ENCODE results near the gene EPYC. TPM values are rescaled to one million over a fixed set of nuclear protein-coding genes. Genes with fewer than 3 reads are reported as not detected.

The EPYC gene
- total and polyA plus RNA-seq, 10 of the 15 experiments (the other 5 are each of a cell fraction or from before 2014, with no cell fraction given) = not detected

DNA sequence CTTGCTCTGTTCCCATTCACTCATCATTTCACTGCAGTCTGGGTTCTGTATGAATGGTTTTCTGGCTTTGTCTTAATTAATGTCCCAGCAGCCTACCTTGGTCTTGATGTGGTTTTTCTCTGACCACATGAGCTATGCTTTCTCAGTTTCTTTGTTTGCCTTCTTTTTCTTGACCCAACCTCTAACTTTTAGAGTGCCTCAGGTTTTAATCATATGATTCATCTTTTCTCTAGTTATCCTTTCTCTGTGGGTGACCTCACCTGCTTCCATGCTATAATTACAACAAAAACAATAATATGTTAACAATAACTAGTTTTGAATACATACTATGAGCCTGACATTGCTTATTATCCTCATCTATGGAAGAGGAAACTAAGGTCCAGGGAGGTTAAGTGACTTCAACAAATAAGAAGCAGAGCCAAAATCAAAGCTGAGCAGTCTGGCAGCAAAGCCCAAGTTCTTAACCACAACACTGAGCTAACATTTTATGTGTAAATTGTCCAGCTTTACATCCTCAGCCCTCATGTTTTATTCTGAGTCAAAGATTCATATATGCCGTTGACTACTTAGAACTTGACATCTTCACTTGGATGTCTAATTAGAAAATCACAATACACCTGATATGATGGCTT, 4.7 kb upstream of the EPYC start (continued):
- TF ChIP-seq SUPT20H (IDR thresholded peaks at IDR 0.05; ENCODE audit: borderline replicate concordance, control insufficient read depth, low read depth, low read length) = no peak
- no peak for TF ChIP-seq PAX8 (IDR thresholded peaks at IDR 0.05)
- TF ChIP-seq CEBPB (IDR thresholded peaks at IDR 0.05; ENCODE audit: borderline replicate concordance in 1 of 2, low read depth in 2 of 2, low read length in 2 of 2) = no peak
- no peak for TF ChIP-seq PBX3 (IDR thresholded peaks at IDR 0.05; ENCODE audit: insufficient replicate concordance, low read depth, low read length)
- TF ChIP-seq HDAC2 (IDR thresholded peaks at IDR 0.05) = no peak
- no peak for TF ChIP-seq ESRRA (IDR thresholded peaks at IDR 0.05; ENCODE audit: low read length)
- no peak for TF ChIP-seq ZNF622 (IDR thresholded peaks at IDR 0.05)
- no peak for TF ChIP-seq CUX1 (IDR thresholded peaks at IDR 0.05; ENCODE audit: insufficient replicate concordance, low read depth, low read length)
- peak; percentile 92 for TF ChIP-seq MLLT1 (IDR thresholded peaks at IDR 0.05)
- TF ChIP-seq FOS (IDR thresholded peaks at IDR 0.05; ENCODE audit: borderline replicate concordance, extremely low read depth, insufficient read length) = no peak
- TF ChIP-seq IRF3 (IDR thresholded peaks at IDR 0.05) = no peak
- no peak for TF ChIP-seq TAF1 (IDR thresholded peaks at IDR 0.05; ENCODE audit: borderline replicate concordance, low read depth, low read length)
- TF ChIP-seq, protein P1, sequence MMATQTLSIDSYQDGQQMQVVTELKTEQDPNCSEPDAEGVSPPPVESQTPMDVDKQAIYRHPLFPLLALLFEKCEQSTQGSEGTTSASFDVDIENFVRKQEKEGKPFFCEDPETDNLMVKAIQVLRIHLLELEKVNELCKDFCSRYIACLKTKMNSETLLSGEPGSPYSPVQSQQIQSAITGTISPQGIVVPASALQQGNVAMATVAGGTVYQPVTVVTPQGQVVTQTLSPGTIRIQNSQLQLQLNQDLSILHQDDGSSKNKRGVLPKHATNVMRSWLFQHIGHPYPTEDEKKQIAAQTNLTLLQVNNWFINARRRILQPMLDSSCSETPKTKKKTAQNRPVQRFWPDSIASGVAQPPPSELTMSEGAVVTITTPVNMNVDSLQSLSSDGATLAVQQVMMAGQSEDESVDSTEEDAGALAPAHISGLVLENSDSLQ (IDR thresholded peaks at IDR 0.05) = no peak
- no peak for TF ChIP-seq BCL3 (IDR thresholded peaks at IDR 0.05; ENCODE audit: borderline replicate concordance, insufficient read depth, low read depth, low read length, poor library complexity, severe bottlenecking)
- no peak for TF ChIP-seq RAD21 (IDR thresholded peaks at IDR 0.05; ENCODE audit: insufficient read depth, low read depth, low read length)
- TF ChIP-seq HCFC1 (IDR thresholded peaks at IDR 0.05; ENCODE audit: low read length) = no peak
- TF ChIP-seq POLR2AphosphoS2 (IDR thresholded peaks at IDR 0.05; ENCODE audit: low read depth, low read length) = no peak
- peak; percentile 48; the same call in 1 of the 2 replicates for TF ChIP-seq ZNF217 (IDR thresholded peaks at IDR 0.05)
